Naive thymus-derived CD8-positive, alpha-beta T cell (primary cell): ENCODE results near the gene CCZ1. TPM values are rescaled to one million over a fixed set of nuclear protein-coding genes. Genes with fewer than 3 reads are reported as not detected.
"Not testable (repeated sequence)": the region's sequence is repeated elsewhere in the genome, so short reads cannot be mapped to it uniquely, and the experiment has no call there.

Source experiments
- ATAC-seq, 2 donors: fragments of 150-1000 bp; cut with Tn5 transposase in 1 of 2; sonication (Bioruptor Pico), chemical (Tn5 transposase) in 1 of 2; 1 replicate in 1 of 2; 2 replicates in 1 of 2; pipeline ENCODE4 v1.10.0; 2021; ENCODE audit warnings: mild to moderate bottlenecking in 2 of 2, moderate library complexity in 2 of 2
- POLR2A ChIA-PET: fragments of 350-600 bp; sonication (Branson Sonifier 250); formaldehyde crosslinking; loops from one replicate; lab custom pipeline; 2021; ENCODE audit warnings: antibody characterized with exemption; lab: Charles Lee
- DNase-seq, 10 donors: peaks; one replicate each; pipeline versions ENCODE4 v3.0.0 to v3.0.0-alpha.2; 2020 to 2022
- H3K27ac Mint-ChIP-seq, 10 donors: one replicate each; pipeline ENCODE4 v1.8.0; 2020 to 2022; ENCODE audit warnings: mild to moderate bottlenecking in 10 of 10, mixed read lengths in 10 of 10, moderate library complexity in 4 of 10, inconsistent platforms in 1 of 10
- H3K27me3 Mint-ChIP-seq, 5 donors: one replicate each; pipeline ENCODE4 v1.8.0; 2021 to 2022; ENCODE audit warnings: mixed read lengths in 5 of 5
- H3K36me3 Mint-ChIP-seq, 3 donors: one replicate each; pipeline ENCODE4 v1.8.0; 2020 to 2022; ENCODE audit warnings: mixed read lengths in 3 of 3, mild to moderate bottlenecking in 2 of 3, inconsistent platforms in 1 of 3
- H3K4me1 Mint-ChIP-seq, 4 donors: one replicate each; pipeline ENCODE4 v1.8.0; 2021 to 2022; ENCODE audit warnings: mixed read lengths in 4 of 4
- H3K4me3 Mint-ChIP-seq, 10 donors: one replicate each; pipeline ENCODE4 v1.8.0; 2020 to 2022; ENCODE audit warnings: mild to moderate bottlenecking in 10 of 10, mixed read lengths in 10 of 10, moderate library complexity in 6 of 10, inconsistent platforms in 1 of 10
- H3K9me3 Mint-ChIP-seq, 9 donors: one replicate each; pipeline ENCODE4 v1.8.0; 2020 to 2022; ENCODE audit warnings: mixed read lengths in 9 of 9, mild to moderate bottlenecking in 3 of 9, inconsistent platforms in 1 of 9, moderate library complexity in 1 of 9
- polyA plus RNA-seq, 3 donors: library from polyadenylated mRNA; unstranded; fragments of 300-500 nt; fragmentation: Illumina TruSeq; gene quantifications; one replicate each; pipeline ENCODE4 v1.2.3, GENCODE V29; 2021
- total RNA-seq, 8 experiments: library from RNA in 2 of 8; stranded (reverse) in 2 of 8; gene quantifications; one replicate each; pipeline ENCODE4 v1.2.3 and lab custom pipeline; 2021 to 2026

Gene CCZ1
- total and polyA plus RNA-seq, 5 experiments from 2014 or later: 32.0 to 72.5 (median 56.1) TPM

DNA sequence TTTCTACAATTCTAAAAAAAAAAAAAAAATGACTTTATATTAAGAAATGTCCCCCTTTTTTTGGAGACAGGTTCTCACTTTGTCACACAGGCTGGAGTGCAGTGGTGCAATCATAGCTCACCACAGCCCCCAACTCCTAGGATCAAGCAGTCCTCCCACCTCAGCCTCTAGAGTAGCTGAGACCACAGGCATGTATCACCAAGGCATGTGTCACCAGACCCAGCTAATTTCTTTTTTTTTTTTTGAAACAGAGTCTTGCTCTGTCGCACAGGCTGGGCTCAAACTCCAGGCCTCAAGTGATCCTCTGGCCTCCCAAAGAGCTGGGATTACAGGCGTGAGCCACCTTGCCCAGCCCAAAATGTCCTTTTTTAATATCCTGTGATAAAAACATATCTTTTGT lies 25.6 kb downstream of the CCZ1 start:
- H3K27me3 Mint-ChIP-seq, H3K9me3 Mint-ChIP-seq, H3K27ac Mint-ChIP-seq, H3K4me3 Mint-ChIP-seq, DNase-seq, ATAC-seq, H3K36me3 Mint-ChIP-seq, H3K4me1 Mint-ChIP-seq, POLR2A ChIA-PET: not testable (repeated sequence)

- ATAC-seq, DNase-seq, H3K27me3 Mint-ChIP-seq, H3K9me3 Mint-ChIP-seq, H3K36me3 Mint-ChIP-seq, H3K27ac Mint-ChIP-seq, POLR2A ChIA-PET, H3K4me1 Mint-ChIP-seq, H3K4me3 Mint-ChIP-seq: not testable (repeated sequence)
These were observed 26.1 kb downstream of the CCZ1 start for GRCh38 chr7:5924630-5925029.

- POLR2A ChIA-PET, H3K36me3 Mint-ChIP-seq, H3K27me3 Mint-ChIP-seq, H3K27ac Mint-ChIP-seq, DNase-seq, H3K9me3 Mint-ChIP-seq, H3K4me3 Mint-ChIP-seq, ATAC-seq, H3K4me1 Mint-ChIP-seq: not testable (repeated sequence)
These were observed 27.8 kb downstream of the CCZ1 start for GRCh38 chr7:5926263-5926870.

GRCh38 chr7:5930290-5930689 lies 31.8 kb downstream of the CCZ1 start:
- H3K9me3 Mint-ChIP-seq, H3K4me1 Mint-ChIP-seq, H3K36me3 Mint-ChIP-seq, DNase-seq, H3K27ac Mint-ChIP-seq, POLR2A ChIA-PET, H3K27me3 Mint-ChIP-seq, ATAC-seq, H3K4me3 Mint-ChIP-seq: not testable (repeated sequence)

- POLR2A ChIA-PET: not testable (repeated sequence)
These were observed 32.7 kb downstream of the CCZ1 start for GRCh38 chr7:5931250-5931649.

DNA sequence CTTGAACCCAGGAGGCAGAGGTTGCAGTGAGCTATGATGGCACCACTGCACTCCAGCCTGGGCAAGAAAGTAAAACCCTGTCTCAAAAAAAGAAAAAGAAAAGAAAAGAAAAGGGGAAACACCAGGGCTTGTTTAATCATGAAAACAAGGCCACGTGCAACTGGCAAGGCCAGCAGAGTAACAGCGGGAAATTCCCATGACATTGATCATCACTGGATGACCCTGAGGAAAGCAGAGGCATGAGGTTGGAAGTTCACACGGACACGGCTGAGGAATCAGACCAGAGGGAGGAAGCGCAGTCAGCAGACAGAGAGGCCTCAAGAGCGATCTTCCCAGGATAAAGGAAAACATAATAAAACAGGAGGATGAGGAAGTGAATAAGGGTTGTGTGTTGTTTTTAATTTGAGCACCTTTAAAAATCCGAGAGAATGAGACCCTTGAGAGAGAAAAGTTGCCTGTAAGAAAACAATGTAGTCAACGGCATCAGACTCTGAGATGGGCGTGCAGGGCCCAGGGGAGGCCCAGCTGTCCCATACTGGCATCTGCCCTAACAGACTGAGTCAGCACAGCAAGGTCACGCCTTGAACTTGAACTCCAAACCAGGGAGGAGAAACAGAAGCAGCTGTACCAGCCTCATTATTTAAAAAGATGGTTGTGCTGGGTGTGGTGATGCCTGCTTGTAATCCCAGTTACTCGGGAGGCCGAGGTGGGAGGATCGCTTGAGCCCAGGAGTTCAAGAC lies 33.5 kb downstream of the CCZ1 start:
- H3K36me3 Mint-ChIP-seq, ATAC-seq, POLR2A ChIA-PET, H3K27ac Mint-ChIP-seq, H3K4me3 Mint-ChIP-seq, H3K27me3 Mint-ChIP-seq, H3K9me3 Mint-ChIP-seq, H3K4me1 Mint-ChIP-seq, DNase-seq: not testable (repeated sequence)

More at GRCh38 chr7:5931250-5931649, 32.7 kb downstream of the CCZ1 start:
- not testable (repeated sequence) for H3K36me3 Mint-ChIP-seq, DNase-seq, ATAC-seq, H3K9me3 Mint-ChIP-seq, H3K27me3 Mint-ChIP-seq, H3K4me3 Mint-ChIP-seq, H3K4me1 Mint-ChIP-seq, H3K27ac Mint-ChIP-seq

- not testable (repeated sequence) for ATAC-seq, H3K4me3 Mint-ChIP-seq, H3K4me1 Mint-ChIP-seq
These were observed 36.5 kb downstream of the CCZ1 start for GRCh38 chr7:5934945-5935450.

DNA sequence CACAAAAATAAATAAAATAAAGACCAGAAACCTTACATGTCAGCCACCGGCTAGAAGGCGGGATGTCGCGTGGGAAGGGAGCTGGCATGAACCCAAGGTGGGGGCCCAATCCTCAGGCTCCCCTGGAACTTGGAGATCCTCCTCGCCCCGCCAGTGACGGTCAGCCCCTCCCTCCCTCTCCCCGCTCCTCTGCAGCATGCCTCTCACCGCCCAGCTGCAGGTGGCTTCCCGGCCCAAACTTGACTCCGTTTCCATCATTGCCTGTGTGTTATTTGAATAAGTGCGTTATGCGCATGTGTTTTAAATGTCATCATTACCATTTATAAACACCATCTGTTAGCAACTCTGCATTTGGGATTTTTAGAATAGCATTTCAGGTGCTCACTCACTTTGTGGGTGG lies 64.7 kb downstream of the CCZ1 start:
- H3K36me3 Mint-ChIP-seq, DNase-seq, H3K4me1 Mint-ChIP-seq, H3K4me3 Mint-ChIP-seq, H3K27ac Mint-ChIP-seq, ATAC-seq, POLR2A ChIA-PET, H3K9me3 Mint-ChIP-seq, H3K27me3 Mint-ChIP-seq: not testable (repeated sequence)

More at GRCh38 chr7:5934945-5935450, 36.5 kb downstream of the CCZ1 start:
- DNase-seq, H3K27me3 Mint-ChIP-seq, H3K27ac Mint-ChIP-seq, H3K9me3 Mint-ChIP-seq, POLR2A ChIA-PET, H3K36me3 Mint-ChIP-seq: not testable (repeated sequence)

DNA sequence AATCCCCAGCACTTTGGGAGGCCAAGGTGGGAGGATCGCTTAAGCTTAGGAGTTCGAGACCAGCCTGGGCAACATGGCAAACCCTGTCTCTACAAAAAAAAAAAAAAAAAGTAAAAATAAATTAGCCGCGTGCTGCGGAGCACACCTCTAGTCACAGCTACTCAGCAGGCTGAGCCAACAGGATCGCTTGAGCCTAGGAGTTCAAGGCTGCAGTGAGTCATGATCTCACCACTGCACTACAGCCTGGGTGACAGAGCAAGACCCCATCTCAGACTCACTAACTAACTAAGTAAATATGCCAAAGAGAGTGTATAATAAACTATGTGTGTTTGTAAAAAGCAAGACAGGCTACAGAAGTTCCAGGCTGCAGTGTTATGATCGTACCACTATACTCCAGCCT lies 65.3 kb downstream of the CCZ1 start:
- H3K27me3 Mint-ChIP-seq, H3K4me1 Mint-ChIP-seq, POLR2A ChIA-PET, ATAC-seq, H3K4me3 Mint-ChIP-seq, DNase-seq, H3K27ac Mint-ChIP-seq, H3K36me3 Mint-ChIP-seq, H3K9me3 Mint-ChIP-seq: not testable (repeated sequence)

DNA sequence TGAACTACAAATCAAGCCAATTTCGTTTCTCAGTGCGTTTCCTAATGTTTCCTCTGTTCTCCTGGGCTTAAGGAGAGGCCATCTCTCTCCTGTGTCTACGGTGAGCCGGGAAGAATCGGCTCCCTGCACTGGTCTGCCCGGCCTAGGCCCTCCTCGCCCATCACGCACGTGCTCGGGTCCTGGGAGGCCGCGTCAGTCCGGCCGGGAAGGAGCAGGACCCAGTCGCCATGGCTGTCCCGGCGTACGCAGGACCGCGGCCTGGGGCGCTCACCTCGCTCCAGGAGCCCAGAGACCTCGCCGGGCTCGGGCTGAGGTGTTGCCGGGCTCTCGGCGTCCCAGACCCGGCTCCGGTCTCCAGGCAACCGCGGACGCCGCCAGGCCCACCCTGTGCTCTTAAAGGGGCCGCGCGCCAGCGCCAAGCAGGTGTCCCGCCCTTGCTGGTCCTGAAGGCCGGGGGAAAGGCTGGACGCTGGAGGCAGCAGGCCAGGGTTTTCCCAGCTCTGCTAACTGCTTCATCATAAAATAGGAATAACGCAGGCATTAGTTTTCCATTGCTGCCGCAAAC lies 71.9 kb downstream of the CCZ1 start, which contains the start of gene RSPH10B:
TSS of gene RSPH10B (minus strand) at position 343 of the 565 bp plus-strand sequence. CDS start 3,573 bp downstream, outside the sequence.
- H3K27ac Mint-ChIP-seq, H3K9me3 Mint-ChIP-seq, ATAC-seq, H3K4me1 Mint-ChIP-seq, H3K27me3 Mint-ChIP-seq, POLR2A ChIA-PET, H3K36me3 Mint-ChIP-seq, DNase-seq, H3K4me3 Mint-ChIP-seq: not testable (repeated sequence)

GRCh38 chr7:5973580-5973979 lies 75.0 kb downstream of the CCZ1 start:
- H3K27ac Mint-ChIP-seq, DNase-seq, H3K27me3 Mint-ChIP-seq, POLR2A ChIA-PET, ATAC-seq, H3K9me3 Mint-ChIP-seq, H3K36me3 Mint-ChIP-seq, H3K4me3 Mint-ChIP-seq, H3K4me1 Mint-ChIP-seq: not testable (repeated sequence)
